SK-N-SH treated with all-trans-retinoic acid at 6 μM for 48 hours (cell line): ENCODE measurements around the gene NINJ2.

Experiments
- BACH2 ChIP-seq: fragments of 250-450 bp; sonication (Bioruptor Pico); IDR thresholded peaks from 2 replicates; pipeline ENCODE4 v1.9.0; 2021; ENCODE audit warnings: mild to moderate bottlenecking, borderline replicate concordance
- CREB5 ChIP-seq: fragments of 250-450 bp; sonication (Bioruptor Pico); IDR thresholded peaks from 2 replicates; pipeline ENCODE4 v1.5.1; 2020; ENCODE audit warnings: low read depth, mild to moderate bottlenecking, moderate library complexity
- CSDC2 ChIP-seq: fragments of 250-450 bp; sonication (Bioruptor Pico); IDR thresholded peaks from 2 replicates; pipeline ENCODE4 v1.5.0; 2020; ENCODE audit warnings: mild to moderate bottlenecking, moderate library complexity
- CSRNP3 ChIP-seq: fragments of 250-450 bp; sonication (Bioruptor Pico); IDR thresholded peaks from 2 replicates; pipeline ENCODE4 v1.5.1; 2021; ENCODE audit warnings: mild to moderate bottlenecking, moderate library complexity
- ESRRG ChIP-seq: fragments of 250-450 bp; sonication (Bioruptor Pico); IDR thresholded peaks from 2 replicates; pipeline ENCODE4 v1.6.1; 2021; ENCODE audit warnings: mild to moderate bottlenecking
- OSR1 ChIP-seq: fragments of 250-450 bp; sonication (Bioruptor Pico); IDR thresholded peaks from 2 replicates; pipeline ENCODE4 v1.8.0; 2022; ENCODE audit warnings: moderate library complexity, mild to moderate bottlenecking, inconsistent platforms
- PATZ1 ChIP-seq: fragments of 250-450 bp; sonication (Bioruptor Pico); IDR thresholded peaks from 2 replicates; pipeline ENCODE4 v1.8.0; 2020; ENCODE audit warnings: mild to moderate bottlenecking, moderate library complexity, borderline replicate concordance
- SNAI2 ChIP-seq: fragments of 250-450 bp; sonication (Bioruptor Pico); IDR thresholded peaks from 2 replicates; pipeline ENCODE4 v1.5.0; 2020; ENCODE audit warnings: mild to moderate bottlenecking, moderate library complexity
- TCF4 ChIP-seq: fragments of 250-450 bp; sonication (Bioruptor Pico); IDR thresholded peaks from 2 replicates; pipeline ENCODE4 v1.8.0; 2021; ENCODE audit warnings: mild to moderate bottlenecking, moderate library complexity, borderline replicate concordance
- ZC3H10 ChIP-seq: fragments of 250-450 bp; sonication (Bioruptor Pico); IDR thresholded peaks from 2 replicates; pipeline ENCODE4 v1.5.1; 2021; ENCODE audit warnings: mild to moderate bottlenecking, moderate library complexity
- ZFP3 ChIP-seq: fragments of 250-450 bp; sonication (Bioruptor Pico); IDR thresholded peaks from 2 replicates; pipeline ENCODE4 v1.5.0; 2020; ENCODE audit warnings: mild to moderate bottlenecking, moderate library complexity
- ZFP30 ChIP-seq: fragments of 450-650 bp; formaldehyde crosslinking; IDR thresholded peaks from 2 replicates; pipeline ENCODE4 v1.5.0; 2022; ENCODE audit warnings: mild to moderate bottlenecking, moderate library complexity

- TF ChIP-seq ZFP3 (CRISPR knock-in tag) (no peak), ZC3H10 (CRISPR knock-in tag) (no peak), BACH2 (no peak), ZFP30 (CRISPR knock-in tag) (no peak), OSR1 (no peak), PATZ1 (CRISPR knock-in tag) (no peak), CREB5 (CRISPR knock-in tag) (no peak), SNAI2 (no peak), CSDC2 (no peak), CSRNP3 (CRISPR knock-in tag) (no peak), ESRRG (CRISPR knock-in tag) (no peak), TCF4 (CRISPR knock-in tag) (no peak)
These were observed 87.2 kb downstream of the NINJ2 start for GRCh38 chr12:575948-576614.
